GM12878 (cell line): ENCODE results near the gene B4GALT1. TPM values are rescaled to one million over a fixed set of nuclear protein-coding genes. Genes with fewer than 3 reads are reported as not detected.

Experiments
- ATF7 ChIP-seq: fragments of 450-650 bp; IDR thresholded peaks from 2 replicates; pipeline ENCODE4 v1.6.1; 2016; ENCODE audit warnings: low read depth, mild to moderate bottlenecking
- BACH1 ChIP-seq: fragments of 450-650 bp; IDR thresholded peaks from 2 replicates; pipeline ENCODE4 v1.6.1; 2017; ENCODE audit warnings: mild to moderate bottlenecking, borderline replicate concordance
- CBFB ChIP-seq: IDR thresholded peaks from 2 replicates; pipeline ENCODE4 v1.6.1; 2016; ENCODE audit warnings: antibody characterized with exemption, low read depth
- CHD2 ChIP-seq: IDR thresholded peaks from 2 replicates; pipeline ENCODE4 v1.6.1; 2011; ENCODE audit warnings: low read depth, low read length, improper control_type of control experiment, borderline replicate concordance
- CUX1 ChIP-seq: IDR thresholded peaks from 2 replicates; pipeline ENCODE4 v1.6.1; 2012; ENCODE audit warnings: improper control_type of control experiment, low read depth, low read length; ENCODE audit not compliant: insufficient replicate concordance
- E2F4 ChIP-seq: IDR thresholded peaks from 2 replicates; pipeline ENCODE4 v1.6.1; 2012; ENCODE audit warnings: low read depth, low read length, improper control_type of control experiment
- EGR1 ChIP-seq, 2 experiments: IDR thresholded peaks; 1 replicate in 1 of 2; 2 replicates in 1 of 2; pipeline ENCODE4 v1.6.1; 2011 to 2012; ENCODE audit warnings: low read depth in 2 of 2, low read length in 2 of 2, borderline replicate concordance in 1 of 2, mild to moderate bottlenecking in 1 of 2, moderate library complexity in 1 of 2
- GATAD2B ChIP-seq: fragments of 450-650 bp; conservative IDR thresholded peaks from 2 replicates; pipeline ENCODE4 v1.6.1; 2017; ENCODE audit warnings: low read depth, mild to moderate bottlenecking, moderate library complexity
- IKZF2 ChIP-seq, 2 experiments: fragments of 450-650 bp; IDR thresholded peaks; 2 replicates each; pipeline ENCODE4 v1.6.1; 2017; ENCODE audit warnings: mild to moderate bottlenecking in 2 of 2, moderate library complexity in 2 of 2
- MTA2 ChIP-seq: fragments of 450-650 bp; IDR thresholded peaks from 2 replicates; pipeline ENCODE4 v1.6.1; 2016; ENCODE audit warnings: low read depth, mild to moderate bottlenecking, moderate library complexity
- MTA3 ChIP-seq: IDR thresholded peaks from 2 replicates; pipeline ENCODE4 v1.6.1; 2012; ENCODE audit warnings: low read length, inconsistent platforms, borderline replicate concordance
- NFYB ChIP-seq: IDR thresholded peaks from 2 replicates; pipeline ENCODE4 v1.6.1; 2011; ENCODE audit warnings: low read depth, mild to moderate bottlenecking, low read length, improper control_type of control experiment, moderate library complexity; ENCODE audit not compliant: insufficient read depth
- PAX8 ChIP-seq: fragments of 450-650 bp; IDR thresholded peaks from 2 replicates; pipeline ENCODE4 v1.6.1; 2017; ENCODE audit warnings: mild to moderate bottlenecking, moderate library complexity
- REST ChIP-seq: IDR thresholded peaks from 2 replicates; pipeline ENCODE4 v1.6.1; 2012; ENCODE audit warnings: mild to moderate bottlenecking, low read depth, low read length
- SUPT20H ChIP-seq: IDR thresholded peaks from 2 replicates; pipeline ENCODE4 v1.6.1; 2011; ENCODE audit warnings: low read depth, mild to moderate bottlenecking, low read length, moderate library complexity, borderline replicate concordance; ENCODE audit not compliant: control insufficient read depth
- SUZ12 ChIP-seq: fragments of 200-600 bp; sonication (generic); IDR thresholded peaks from one replicate; pipeline ENCODE4 v1.6.1; 2018; ENCODE audit warnings: antibody characterized with exemption, mild to moderate bottlenecking; ENCODE audit not compliant: unreplicated experiment
- TBL1XR1 ChIP-seq: IDR thresholded peaks from 2 replicates; pipeline ENCODE4 v1.6.1; 2012; ENCODE audit warnings: low read depth, low read length, improper control_type of control experiment
- ZNF274 ChIP-seq: IDR thresholded peaks from one replicate; pipeline ENCODE4 v1.8.0; 2011; ENCODE audit not compliant: insufficient read length, insufficient read depth
- polyA plus RNA-seq, 11 experiments: library from polyadenylated mRNA; depleted of rRNA in 4 of 11; unstranded in 6 of 11; stranded (reverse) in 5 of 11; fragments of >200 nt; fragmentation: Nextera tagmentation in 4 of 11; fragmentation: Illumina TruSeq in 1 of 11; extraction: Ambion mirVana in 4 of 11; extraction: Trizol in 1 of 11; gene quantifications; 1 replicate in 1 of 11; 2 replicates in 10 of 11; pipeline versions ENCODE4 v1.2.1 to v1.2.3, GENCODE V29; 2011 to 2016; ENCODE audit warnings: inconsistent platforms in 2 of 11, missing spikeins in 2 of 11, low read depth in 1 of 11
- total RNA-seq, 4 experiments: library from RNA; depleted of rRNA in 3 of 4; stranded (reverse); fragments of >200 nt in 3 of 4; fragmentation: Illumina TruSeq in 1 of 4; extraction: Trizol in 1 of 4; gene quantifications; 2 replicates each; pipeline versions ENCODE4 v1.2.1 to v1.2.3, GENCODE V29; 2013 to 2021

Gene B4GALT1
- total and polyA plus RNA-seq, 10 of the 15 experiments (the other 5 are each of a cell fraction or from before 2014, with no cell fraction given): 12.7 to 79.0 (median 41.0) TPM

DNA sequence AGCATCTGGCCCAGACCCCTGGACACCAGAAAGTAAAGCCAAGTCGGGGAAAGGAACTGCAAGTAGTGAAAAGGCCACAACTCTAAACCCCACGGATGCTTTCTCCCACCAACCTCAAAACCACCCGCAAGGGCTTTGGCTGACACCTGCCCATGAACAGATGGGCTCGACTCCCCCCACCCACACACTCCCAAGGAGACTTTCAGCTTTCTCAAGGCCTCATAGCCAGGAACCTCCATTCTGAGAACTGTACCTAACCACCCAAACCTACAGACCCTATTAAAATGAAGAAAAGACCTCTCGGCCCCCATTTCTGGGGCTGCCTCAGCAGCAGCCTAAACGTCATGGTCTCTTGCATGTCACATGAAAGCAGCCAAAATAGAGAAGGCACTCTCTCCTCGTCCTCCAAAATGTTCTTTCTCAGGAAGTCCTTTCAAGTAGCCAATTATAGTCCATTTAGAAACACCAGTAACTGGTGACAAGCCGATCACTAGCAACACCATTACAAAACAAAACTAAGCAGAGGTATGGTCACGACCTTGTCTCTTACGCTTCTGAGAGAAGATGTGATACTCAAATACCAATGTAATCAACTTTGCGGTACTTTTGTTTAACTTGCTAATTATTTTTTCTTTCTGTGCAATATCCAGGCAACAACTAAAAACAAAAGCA is 2.9 kb downstream of the B4GALT1 start (continued):
- TF ChIP-seq MTA3: no peak
- no peak for TF ChIP-seq SUZ12
- TF ChIP-seq CHD2: 0 out of 2 replicates have a peak, but pooled peaks have one; percentile 15
- peak; percentile 81 for TF ChIP-seq MTA2
- peak; percentile 73 to 80 for TF ChIP-seq IKZF2 (IDR thresholded peaks at IDR 0.05)
- TF ChIP-seq CBFB: peak; percentile 62; the same call in 1 of the 2 replicates
- peak; percentile 61 for TF ChIP-seq ATF7
- peak; percentile 94 for TF ChIP-seq TBL1XR1
- 0 out of 2 replicates have a peak, but pooled peaks have one; percentile 51 for TF ChIP-seq PAX8
- no peak for TF ChIP-seq NFYB
- TF ChIP-seq ZNF274: no peak
- peak; percentile 65 for TF ChIP-seq GATAD2B
- peak; percentile 9; the same call in 1 of the 2 replicates for TF ChIP-seq BACH1
- 0 out of 2 replicates have a peak, but pooled peaks have one; percentile 11 for TF ChIP-seq E2F4
- no peak for TF ChIP-seq REST
- peak in 1 of 2 experiments; percentile 85; a peak in 2 of 3 replicates for TF ChIP-seq EGR1 (IDR thresholded peaks at IDR 0.05; ENCODE audit: borderline replicate concordance in 1 of 2, low read depth in 2 of 2, low read length in 2 of 2)
- peak; percentile 51 for TF ChIP-seq CUX1
- TF ChIP-seq SUPT20H: no peak
